Progenitor cell of endocrine pancreas (in vitro differentiated cells): Measurements from ENCODE around the gene AKT2. TPM values are rescaled to one million over a fixed set of nuclear protein-coding genes. Genes with fewer than 3 reads are reported as not detected.

Experiments
- DNase-seq: peaks from one replicate; pipeline ENCODE4 v3.0.0; 2021; ENCODE audit warnings: low spot score; ENCODE audit not compliant: unreplicated experiment
- H3K27ac Mint-ChIP-seq: 2 replicates; pipeline ENCODE4 v1.8.0; 2021; ENCODE audit warnings: mild to moderate bottlenecking, moderate library complexity, mixed read lengths
- H3K27me3 Mint-ChIP-seq: 2 replicates; pipeline ENCODE4 v1.8.0; 2021; ENCODE audit warnings: mixed read lengths
- H3K36me3 Mint-ChIP-seq: 2 replicates; pipeline ENCODE4 v1.8.0; 2022; ENCODE audit warnings: mixed read lengths; ENCODE audit not compliant: insufficient read depth
- H3K4me1 Mint-ChIP-seq: 2 replicates; pipeline ENCODE4 v1.8.0; 2021; ENCODE audit warnings: low read depth, mixed read lengths
- H3K4me3 Mint-ChIP-seq: 2 replicates; pipeline ENCODE4 v1.8.0; 2021; ENCODE audit warnings: low read depth, mild to moderate bottlenecking, moderate library complexity, mixed read lengths
- H3K9me3 Mint-ChIP-seq: 2 replicates; pipeline ENCODE4 v1.8.0; 2021; ENCODE audit warnings: low read depth, mixed read lengths
- CTCF ChIP-seq: fragments of 200-600 bp; sonication (generic); IDR thresholded peaks from one replicate; pipeline ENCODE4 v1.5.0; 2021; ENCODE audit warnings: antibody characterized with exemption, mild to moderate bottlenecking; ENCODE audit not compliant: unreplicated experiment
- total RNA-seq: library from RNA; stranded (reverse); gene quantifications from 2 replicates; pipeline ENCODE4 v1.2.1, GENCODE V29; 2021

AKT2 gene
- total RNA-seq, 1 donor from 2014 or later, result 200 TPM

- Mint-ChIP-seq H3K9me3 (no peaks in the 10 kb centered on the region), H3K4me3 (no peak overlapping the region), H3K4me1 (peaks cover 11% of the 10 kb centered on the region), H3K27me3 (peaks cover 26% of the 10 kb centered on the region), H3K27ac (no peak overlapping the region), H3K36me3 (peaks cover 1% of the 10 kb centered on the region)
- TF ChIP-seq CTCF, result no peak
- DNase-seq, result no peak
These were observed 55.2 kb downstream of the AKT2 start for GRCh38 chr19:40229926-40230417.

- no peak for DNase-seq
- H3K27me3 Mint-ChIP-seq, result peaks cover 30% of the 10 kb centered on the region
- no peak overlapping the region for H3K27ac Mint-ChIP-seq
- H3K4me3 Mint-ChIP-seq, result no peak overlapping the region
- peaks cover 11% of the 10 kb centered on the region for H3K4me1 Mint-ChIP-seq
- H3K9me3 Mint-ChIP-seq, result no peaks in the 10 kb centered on the region
- TF ChIP-seq CTCF, result no peak
- peaks cover 1% of the 10 kb centered on the region for H3K36me3 Mint-ChIP-seq
These were observed 55.7 kb downstream of the AKT2 start for GRCh38 chr19:40229484-40229883.

- Mint-ChIP-seq H3K36me3 (no peaks in the 10 kb centered on the region), H3K27ac (no peak overlapping the region), H3K4me1 (peaks cover 11% of the 10 kb centered on the region), H3K27me3 (peaks cover 37% of the 10 kb centered on the region), H3K9me3 (no peaks in the 10 kb centered on the region), H3K4me3 (no peak overlapping the region)
- DNase-seq, result no peak
- no peak for TF ChIP-seq CTCF
These were observed 56.3 kb downstream of the AKT2 start for GRCh38 chr19:40228863-40229262.

- no peak for DNase-seq
- Mint-ChIP-seq H3K4me1 (peaks cover 11% of the 10 kb centered on the region), H3K36me3 (no peaks in the 10 kb centered on the region), H3K9me3 (no peaks in the 10 kb centered on the region), H3K27ac (no peak overlapping the region), H3K27me3 (peaks cover 39% of the 10 kb centered on the region), H3K4me3 (no peak overlapping the region)
- no peak for TF ChIP-seq CTCF
These were observed 56.8 kb downstream of the AKT2 start for GRCh38 chr19:40228346-40228745.

- DNase-seq, result no peak
- no peak overlapping the region for H3K4me3 Mint-ChIP-seq
These were observed 59.5 kb downstream of the AKT2 start for GRCh38 chr19:40225440-40226305.

More at GRCh38 chr19:40225440-40226305, 59.5 kb downstream of the AKT2 start:
- Mint-ChIP-seq H3K27ac (no peak overlapping the region), H3K9me3 (peaks cover 4% of the 10 kb centered on the region), H3K27me3 (peaks cover 52% of the 10 kb centered on the region), H3K4me1 (peaks cover 2% of the 10 kb centered on the region), H3K36me3 (peaks cover 3% of the 10 kb centered on the region)
- TF ChIP-seq CTCF, result no peak
